GM18502 (cell line): ENCODE data around the gene SETD2.

Experiments used
- ATAC-seq: cut with Tn5 transposase; IDR thresholded peaks from one replicate; pipeline ENCODE4 v1.9.1; 2021; ENCODE audit warnings: mild to moderate bottlenecking; ENCODE audit not compliant: unreplicated experiment, poor library complexity

SETD2 gene

GRCh38 chr3:47000922-47001730, 162.8 kb downstream of the SETD2 start:
- no peak for ATAC-seq

GRCh38 chr3:47000198-47000815, 163.6 kb downstream of the SETD2 start:
- ATAC-seq, result no peak

- ATAC-seq, result no peak
These were observed 164.3 kb downstream of the SETD2 start for GRCh38 chr3:46999516-47000197.

GRCh38 chr3:46998852-46999515, 164.9 kb downstream of the SETD2 start:
- no peak for ATAC-seq

GRCh38 chr3:46998121-46998851, 165.6 kb downstream of the SETD2 start:
- ATAC-seq, result no peak

GRCh38 chr3:46997453-46998091, 166.3 kb downstream of the SETD2 start:
- ATAC-seq, result no peak

GRCh38 chr3:46996689-46997452, 167.0 kb downstream of the SETD2 start:
- no peak for ATAC-seq

GRCh38 chr3:46995901-46996562, 167.9 kb downstream of the SETD2 start:
- ATAC-seq, result no peak

GRCh38 chr3:46994801-46995731, 168.8 kb downstream of the SETD2 start:
- ATAC-seq, result no peak

- no peak for ATAC-seq
These were observed 169.9 kb downstream of the SETD2 start for GRCh38 chr3:46993986-46994385.

- no peak for ATAC-seq
These were observed 170.6 kb downstream of the SETD2 start for GRCh38 chr3:46993292-46993691.

- no peak for ATAC-seq
These were observed 171.7 kb downstream of the SETD2 start for GRCh38 chr3:46992231-46992630.

- no peak for ATAC-seq
These were observed 172.3 kb downstream of the SETD2 start for GRCh38 chr3:46991406-46992165.

- peak; percentile 56 for ATAC-seq
These were observed 173.1 kb downstream of the SETD2 start for GRCh38 chr3:46990573-46991374.

- no peak for ATAC-seq
These were observed 174.6 kb downstream of the SETD2 start for GRCh38 chr3:46989146-46989810.
